HCEC 1CT (cell line): ENCODE data around the gene PRXL2C.

Experiments
- DNase-seq: peaks from one replicate; pipeline ENCODE4 v3.0.0-alpha.2; 2017

PRXL2C gene

DNA sequence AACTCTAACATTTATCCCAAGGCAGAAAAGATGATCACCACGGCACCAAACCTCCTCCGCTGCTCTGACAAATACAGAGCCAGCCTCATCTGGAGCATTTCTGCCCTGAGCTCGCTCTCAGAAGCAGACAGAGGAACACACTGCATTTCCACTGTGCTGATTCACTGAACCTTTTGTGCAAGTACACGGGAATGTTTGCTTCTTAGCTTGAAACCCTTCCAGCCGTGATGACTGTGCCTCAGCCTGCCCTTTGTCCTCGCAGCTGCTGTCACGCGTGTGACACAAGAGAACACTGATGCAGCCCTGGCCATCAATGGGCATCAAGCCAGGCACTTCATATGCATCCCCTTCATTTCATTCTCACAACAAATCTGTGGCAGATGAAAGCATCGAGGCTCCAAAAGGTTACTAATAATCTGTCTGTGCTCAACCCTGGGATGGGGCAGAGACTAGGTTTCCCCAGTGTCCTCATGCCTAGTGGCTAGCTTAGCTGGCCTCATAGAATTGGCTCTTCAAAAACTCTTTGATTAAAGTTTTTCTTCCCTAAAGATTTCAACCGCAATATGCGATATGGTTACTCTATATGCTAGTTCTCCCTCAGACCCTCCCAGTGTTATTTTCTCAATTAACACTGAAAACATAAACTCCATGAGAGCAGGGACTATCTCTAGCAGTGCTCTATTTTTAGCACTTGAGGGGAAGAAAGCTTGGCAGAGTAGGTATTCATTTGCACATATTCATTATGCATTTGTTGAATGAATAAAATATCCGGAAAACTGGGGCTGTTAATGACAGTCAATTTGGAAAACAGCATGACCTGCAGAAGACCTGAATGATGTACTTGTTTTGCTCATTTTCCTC, 42.8 kb downstream of the PRXL2C start:
- DNase-seq, result peak; percentile 89

DNA sequence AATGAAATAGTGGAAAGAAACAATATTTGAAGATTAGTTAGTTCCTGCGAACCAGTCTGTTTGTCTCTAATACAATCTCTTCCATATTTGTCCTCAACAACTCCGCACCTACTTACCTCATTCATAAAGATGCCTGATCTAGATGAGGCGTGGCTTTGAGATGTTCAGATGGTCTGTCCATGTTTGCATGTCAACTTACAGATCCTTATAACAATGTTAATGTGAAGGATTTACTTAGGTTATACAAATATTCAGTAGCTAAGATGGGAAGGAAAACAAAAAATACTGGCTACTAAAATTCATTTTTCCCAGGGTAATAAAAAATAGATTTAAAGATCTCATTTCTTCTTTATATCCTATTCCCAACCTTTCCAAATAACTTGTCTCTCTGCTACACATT, 43.8 kb downstream of the PRXL2C start:
- DNase-seq, result no peak

DNA sequence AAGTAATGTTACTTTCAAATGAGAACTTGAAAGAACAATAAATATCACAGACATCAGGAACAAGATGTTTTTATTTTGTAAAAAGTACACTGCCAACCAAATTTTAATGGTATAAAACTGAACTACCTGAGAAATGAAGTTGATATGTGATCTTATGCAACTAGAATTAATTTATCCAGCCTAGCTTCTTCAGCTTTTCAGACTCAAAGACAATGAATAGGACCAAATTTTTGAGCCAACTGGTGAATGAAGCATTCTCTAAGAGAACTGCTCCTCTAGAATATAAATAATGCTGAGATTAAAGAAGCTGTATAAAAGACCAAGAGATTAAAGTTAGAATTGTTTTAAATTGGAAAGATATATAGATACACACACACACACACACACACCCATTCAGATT, 45.4 kb downstream of the PRXL2C start:
- DNase-seq, result no peak

DNA sequence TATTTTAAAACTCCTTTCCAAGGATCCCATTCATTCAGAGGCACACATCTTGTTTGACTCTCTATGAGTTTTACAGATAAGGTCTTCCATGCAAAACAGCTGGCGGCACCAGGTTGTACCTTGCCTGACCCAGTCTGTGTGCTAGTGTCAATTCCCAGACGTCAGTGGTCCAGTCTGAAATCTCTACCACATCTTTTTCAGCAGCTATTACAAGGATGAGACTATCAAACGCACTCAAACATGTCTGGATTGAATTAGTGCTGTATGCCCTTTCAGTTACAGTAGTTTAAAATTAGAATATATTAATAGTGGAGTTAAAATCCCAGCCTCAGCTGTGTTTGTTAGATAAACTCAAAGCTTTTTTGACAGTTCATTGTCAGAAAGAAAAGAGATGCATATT, 47.1 kb downstream of the PRXL2C start:
- no peak for DNase-seq

DNA sequence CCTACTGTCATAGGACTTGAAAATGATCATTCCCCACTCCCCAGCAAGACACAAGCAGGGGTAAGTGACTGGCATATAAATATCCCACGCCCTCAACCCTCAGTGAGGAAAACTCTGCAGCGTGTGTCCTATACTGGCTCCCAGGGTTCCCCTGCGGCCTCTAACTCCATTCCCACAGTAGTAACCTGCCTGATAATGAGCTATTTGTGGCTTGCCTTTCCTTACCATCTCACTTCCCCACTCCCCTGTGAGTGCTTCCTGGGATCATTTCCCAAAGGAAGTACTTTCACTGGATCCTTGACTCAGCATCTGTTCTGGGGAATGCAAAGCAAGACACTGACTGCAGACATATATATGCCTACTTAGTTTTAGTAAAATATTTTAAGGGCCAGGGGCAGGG, 49.8 kb downstream of the PRXL2C start:
- DNase-seq, result no peak

DNA sequence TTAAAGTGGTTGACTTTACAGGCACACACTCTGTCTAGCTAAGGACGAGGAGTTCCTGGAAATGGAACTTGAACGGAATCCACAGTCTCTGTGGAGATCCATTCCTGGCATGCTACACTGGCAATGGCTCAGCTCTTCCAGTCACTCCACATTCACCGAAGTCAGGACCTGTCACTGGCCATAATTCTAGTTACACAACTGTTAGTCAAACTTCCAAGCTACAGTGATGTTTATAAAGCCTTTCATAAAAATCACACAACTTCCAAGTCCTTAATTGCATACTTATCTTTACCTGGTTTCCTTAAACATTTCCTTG, 51.2 kb downstream of the PRXL2C start:
- DNase-seq, result peak; percentile 14

DNA sequence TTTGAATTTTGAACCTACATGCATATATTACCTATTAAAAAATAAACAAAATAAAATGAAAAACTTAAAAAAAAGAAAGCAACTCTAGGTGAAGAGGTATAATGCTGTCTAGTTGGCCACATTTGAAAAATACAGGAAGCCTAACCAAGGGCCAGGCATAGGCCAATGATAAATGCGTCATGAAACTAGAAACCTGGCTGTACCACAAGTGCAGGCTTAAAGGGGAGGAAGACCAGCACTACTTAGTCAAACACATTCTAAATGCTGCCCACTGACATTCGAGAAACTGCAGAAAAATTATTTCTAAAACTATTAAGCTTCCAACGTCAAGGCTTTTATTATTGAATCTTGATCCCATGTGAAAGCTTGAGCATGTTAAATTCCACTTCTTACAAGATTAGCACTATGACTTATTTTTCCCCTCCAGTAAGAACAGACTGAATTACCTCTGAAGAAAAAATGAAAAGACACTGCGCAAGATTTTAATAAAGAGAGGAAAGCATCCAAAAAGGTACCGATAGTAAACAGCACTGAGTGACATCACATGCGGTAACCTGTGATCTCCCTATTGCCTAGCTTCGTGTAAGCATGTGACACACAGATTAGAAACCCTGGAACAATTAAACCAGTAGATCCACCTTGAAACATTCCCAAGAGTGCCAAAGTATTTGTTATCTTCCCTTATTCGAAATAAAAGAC, 51.7 kb downstream of the PRXL2C start:
- no peak for DNase-seq

DNA sequence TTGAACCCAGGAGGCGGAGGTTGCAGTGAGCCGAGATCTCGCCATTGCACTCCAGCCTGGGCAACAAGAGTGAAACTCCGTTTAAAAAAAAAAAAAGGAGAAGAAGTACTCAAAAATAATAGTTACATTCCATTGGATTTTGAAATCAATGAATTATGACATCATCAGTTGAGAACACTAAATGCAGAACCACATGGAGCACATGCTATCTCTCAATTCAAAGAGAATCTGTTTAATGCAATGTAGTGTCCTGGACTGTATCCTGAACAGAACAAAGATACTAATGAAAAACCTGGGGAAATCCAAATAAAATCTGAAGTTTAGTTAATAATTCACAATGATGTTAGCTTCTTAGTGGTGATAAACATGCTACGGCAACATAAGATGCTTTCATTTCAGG, 55.8 kb downstream of the PRXL2C start:
- DNase-seq, result peak; percentile 50

DNA sequence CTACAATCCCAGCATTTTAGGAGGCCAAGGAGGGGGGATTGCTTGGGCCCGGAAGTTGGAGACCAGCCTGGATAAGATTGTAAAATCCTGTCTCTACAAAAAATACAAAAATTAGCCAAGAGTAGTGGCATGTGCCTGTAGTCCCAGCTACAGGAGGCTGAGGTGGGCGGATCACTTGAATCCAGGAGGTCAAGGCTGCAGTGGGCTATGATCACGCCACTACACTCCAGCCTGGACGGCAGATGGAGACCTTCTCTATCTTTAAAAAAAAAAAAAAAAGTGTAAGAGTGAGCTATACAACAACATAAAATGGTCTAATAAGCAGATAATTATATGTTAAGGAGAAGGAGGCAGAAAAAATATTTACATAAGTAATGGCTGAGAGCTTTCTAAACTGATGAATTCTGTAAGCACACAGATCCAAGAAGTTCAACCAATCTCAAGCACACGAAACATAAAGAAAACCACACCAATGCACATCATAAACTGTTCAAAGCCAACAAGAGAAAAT, 58.5 kb downstream of the PRXL2C start:
- DNase-seq, result no peak
